HepG2 (cell line): ENCODE measurements around the gene C14orf119. TPM values are rescaled to one million over a fixed set of nuclear protein-coding genes. Genes with fewer than 3 reads are reported as not detected.

Experiments used
- ATAC-seq: fragments of 200-7000 bp; cut with Tn5 transposase; 3 replicates; pipeline ENCODE4 v1.9.1; 2020; ENCODE audit warnings: mild to moderate bottlenecking, moderate library complexity
- BruUV-seq: library from RNA; stranded (reverse); fragments of 400-500 nt; replicated peaks from 2 replicates; lab custom pipeline; 2021; lab: Mats Ljungman, UMichigan
- CTCF ChIA-PET: fragments of 300-600 bp; formaldehyde crosslinking; extraction: SDS; loops from one replicate; lab custom pipeline; 2021; ENCODE audit warnings: low total read pairs, inconsistent platforms, low intra/inter-chr PET ratio; lab: Yijun Ruan, JAX
- POLR2A ChIA-PET: fragments of 350-600 bp; sonication (Branson Sonifier 250); formaldehyde crosslinking; loops from one replicate; lab custom pipeline; 2020; ENCODE audit warnings: antibody characterized with exemption, inconsistent platforms; lab: Yijun Ruan, JAX
- DNase-seq: peaks from one replicate; pipeline ENCODE4 v3.0.0-alpha.2; 2015; ENCODE audit warnings: low spot score
- FAIRE-seq: peaks from 3 replicates; lab custom pipeline; 2011; peaks lifted over from hg19 to GRCh38; lab: Jason Lieb, UNC
- H2AFZ ChIP-seq: one replicate; pipeline ENCODE4 v1.6.1; 2011; ENCODE audit warnings: low read length, inconsistent platforms
- H3K27ac ChIP-seq: fragments of 300-600 bp; 3 replicates; pipeline ENCODE4 v1.8.0; 2011; ENCODE audit warnings: mixed run types, mild to moderate bottlenecking, mixed read lengths, low read length, inconsistent platforms; ENCODE audit not compliant: insufficient read depth; ENCODE audit errors: extremely low read length
- H3K27me3 ChIP-seq, 2 experiments: fragments of 200-600 bp in 1 of 2; 2 replicates in 1 of 2; 3 replicates in 1 of 2; pipeline versions ENCODE4 v1.6.0 to v1.8.0; 2011; ENCODE audit warnings: low read length in 2 of 2, mild to moderate bottlenecking in 2 of 2, moderate library complexity in 2 of 2, inconsistent platforms in 1 of 2; ENCODE audit not compliant: insufficient read depth in 2 of 2, control insufficient read depth in 1 of 2
- H3K36me3 ChIP-seq, 2 experiments: fragments of 200-600 bp in 1 of 2; replicated peaks in 1 of 2; 2 replicates in 1 of 2; 3 replicates in 1 of 2; pipeline versions ENCODE4 v1.5.1 to v1.8.0; 2011; ENCODE audit warnings: low read length in 2 of 2, inconsistent platforms in 1 of 2; ENCODE audit not compliant: insufficient read depth in 2 of 2, control insufficient read depth in 1 of 2
- H3K4me1 ChIP-seq: 2 replicates; pipeline ENCODE4 v1.5.1; 2012; ENCODE audit warnings: low read length, inconsistent platforms; ENCODE audit not compliant: insufficient read depth
- H3K4me2 ChIP-seq: 2 replicates; pipeline ENCODE4 v1.6.0; 2011; ENCODE audit warnings: low read depth, low read length, inconsistent platforms
- H3K4me3 ChIP-seq, 3 experiments: fragments of 200-600 bp in 1 of 3; sonication (generic), shearing (Covaris generic) in 1 of 3; replicated peaks in 1 of 3; 2 replicates each; pipeline ENCODE4 v1.5.1; 2011 to 2016; ENCODE audit warnings: low read length in 3 of 3, inconsistent platforms in 2 of 3, low read depth in 2 of 3, mild to moderate bottlenecking in 2 of 3, control low read depth in 1 of 3, mixed read lengths in 1 of 3; ENCODE audit not compliant: insufficient read depth in 1 of 3
- H3K79me2 ChIP-seq: one replicate; pipeline ENCODE4 v1.6.1; 2011; ENCODE audit warnings: low read length, inconsistent platforms; ENCODE audit not compliant: insufficient read depth
- H3K9ac ChIP-seq: 2 replicates; pipeline ENCODE4 v1.6.0; 2011; ENCODE audit warnings: mild to moderate bottlenecking, low read depth, low read length, inconsistent platforms; ENCODE audit not compliant: insufficient read depth
- H3K9me3 ChIP-seq: 2 replicates; pipeline ENCODE4 v1.5.1; 2012; ENCODE audit warnings: mild to moderate bottlenecking, low read length
- H4K20me1 ChIP-seq: 2 replicates; pipeline ENCODE4 v1.6.0; 2011; ENCODE audit warnings: inconsistent platforms, mild to moderate bottlenecking, low read length, moderate library complexity; ENCODE audit not compliant: insufficient read depth
- ARHGAP35 ChIP-seq: sonication (generic); formaldehyde crosslinking; IDR thresholded peaks from 2 replicates; pipeline ENCODE4 v1.9.0; 2022; ENCODE audit warnings: mild to moderate bottlenecking, inconsistent platforms, moderate library complexity, missing genetic modification reagents, borderline replicate concordance
- EED ChIP-seq: sonication (generic); formaldehyde crosslinking; IDR thresholded peaks from 2 replicates; pipeline ENCODE4 v1.5.0; 2020; ENCODE audit warnings: mild to moderate bottlenecking, missing genetic modification reagents
- HCFC1 ChIP-seq: fragments of 150-350 bp; IDR thresholded peaks from 2 replicates; pipeline ENCODE4 v1.6.1; 2014; ENCODE audit warnings: low read depth, low read length
- TBX2 ChIP-seq: sonication (generic); formaldehyde crosslinking; IDR thresholded peaks from 2 replicates; pipeline ENCODE4 v1.5.0; 2020; ENCODE audit warnings: missing genetic modification reagents, mild to moderate bottlenecking, borderline replicate concordance
- ZIK1 ChIP-seq: sonication (generic); formaldehyde crosslinking; IDR thresholded peaks from 2 replicates; pipeline ENCODE4 v1.5.0; 2020; ENCODE audit warnings: mild to moderate bottlenecking, low read depth, missing genetic modification reagents, borderline replicate concordance
- ZNF180 ChIP-seq: sonication (generic); formaldehyde crosslinking; IDR thresholded peaks from 2 replicates; pipeline ENCODE4 v1.4.0; 2020; ENCODE audit warnings: low read depth, missing genetic modification reagents, borderline replicate concordance
- ZNF281 ChIP-seq: sonication (generic); formaldehyde crosslinking; IDR thresholded peaks from 2 replicates; pipeline ENCODE4 v1.4.0; 2020; ENCODE audit warnings: missing genetic modification reagents, borderline replicate concordance
- ZNF605 ChIP-seq: sonication (generic); formaldehyde crosslinking; IDR thresholded peaks from 2 replicates; pipeline ENCODE4 v1.8.0; 2022; ENCODE audit warnings: mild to moderate bottlenecking, missing genetic modification reagents
- WGBS: methylation state at CpG from one replicate; pipeline ENCODE4 v1.1.6; 2017; ENCODE audit warnings: low lambda C conversion rate; 5-methylcytosine and 5-hydroxymethylcytosine counted together
- in situ Hi-C: cut with HindIII; loops from 2 replicates; pipeline ENCODE4 v1.10.0; 2017; ENCODE audit warnings: low pct_unique_long_range_greater_than_20kb; ENCODE audit not compliant: extremely low pct_ligation_motif_present
- intact Hi-C: fragments of 100-400 bp; cut with micrococcal nuclease; formaldehyde crosslinking; loops from one replicate; pipeline ENCODE4 v1.10.0; 2022; ENCODE audit not compliant: unreplicated experiment
- polyA plus RNA-seq, 8 experiments: library from polyadenylated mRNA; depleted of rRNA in 3 of 8; stranded (reverse) in 7 of 8; unstranded in 1 of 8; fragments of >200 nt; fragmentation: Illumina TruSeq in 4 of 8; extraction: Trizol in 4 of 8; gene quantifications; 2 replicates each; pipeline versions ENCODE4 v1.2.1 to v1.2.3, GENCODE V29; 2011 to 2016; ENCODE audit warnings: low read depth in 4 of 8, missing spikeins in 1 of 8, mixed read lengths in 1 of 8; ENCODE audit not compliant: insufficient read depth in 1 of 8
- total RNA-seq, 5 experiments: library from RNA; depleted of rRNA; stranded (reverse); fragments of >200 nt; fragmentation: Illumina TruSeq; extraction: Trizol; gene quantifications; 2 replicates each; pipeline ENCODE4 v1.2.3, GENCODE V29; 2016; ENCODE audit warnings: low read depth in 1 of 5

Gene C14orf119
- total and polyA plus RNA-seq, 2 of the 13 experiments (the other 11 are each of a cell fraction or from before 2014, with no cell fraction given): 117 to 206 TPM

- 40% methylated on average over 6 of the region's 6 CpGs for WGBS
Measured at GRCh38 chr14:23101213-23101970, 6.1 kb downstream of the C14orf119 start.

GRCh38 chr14:23101986-23102625, 6.8 kb downstream of the C14orf119 start:
- Histone ChIP-seq H2AFZ (no peak overlapping the region), H3K4me1 (peaks cover 47% of the 10 kb centered on the region), H3K9me3 (no peaks in the 10 kb centered on the region), H3K4me2 (no peak overlapping the region), H3K4me3 (no peak overlapping the region), H3K36me3 (peaks cover 12 to 21% of the 10 kb centered on the region in 2 experiments), H3K9ac (no peak overlapping the region), H3K27me3 (peaks cover 8 to 45% of the 10 kb centered on the region in 2 experiments), H3K79me2 (peaks cover 11% of the 10 kb centered on the region), H4K20me1 (no peaks in the 10 kb centered on the region; the same call in 1 of the 2 replicates), H3K27ac (no peak overlapping the region)
- CTCF ChIA-PET: no interaction called here
- in situ Hi-C loops (no loop called here), intact Hi-C loops (no loop called here)
- ATAC-seq: peak; percentile 2; the same call in 1 of the 3 replicates
- POLR2A ChIA-PET: interaction anchor here (0.8 kb wide), 1 partner anchor 95 kb away, joined by 3 read pairs; no protein-coding TSS in a partner anchor
- DNase-seq: no peak
- 45% methylated on average over 10 of the region's 10 CpGs for whole genome bisulfite sequencing
- BruUV-seq: no TSS peak
- no peak for FAIRE-seq
- no peak for TF ChIP-seq ZNF281 (CRISPR knock-in tag)

More at GRCh38 chr14:23101213-23101970, 6.1 kb downstream of the C14orf119 start:
- POLR2A ChIA-PET: interaction anchor here (0.8 kb wide), 1 partner anchor 94 kb away, joined by 3 read pairs; no protein-coding TSS in a partner anchor
- Histone ChIP-seq H4K20me1 (no peaks in the 10 kb centered on the region; the same call in 1 of the 2 replicates), H3K27ac (no peak overlapping the region), H2AFZ (no peak overlapping the region), H3K9ac (no peak overlapping the region), H3K27me3 (peaks cover 8 to 45% of the 10 kb centered on the region in 2 experiments), H3K79me2 (peaks cover 19% of the 10 kb centered on the region), H3K36me3 (peaks cover 12 to 24% of the 10 kb centered on the region in 2 experiments), H3K4me3 (no peak overlapping the region), H3K4me2 (no peak overlapping the region), H3K4me1 (peaks cover 47% of the 10 kb centered on the region), H3K9me3 (no peaks in the 10 kb centered on the region)
- BruUV-seq: no TSS peak
- no peak for DNase-seq
- in situ Hi-C loops: no loop called here
- CTCF ChIA-PET: no interaction called here
- intact Hi-C loops: no loop called here
- peak; percentile 3; the same call in 2 of the 3 replicates for ATAC-seq
- no peak for FAIRE-seq
- TF ChIP-seq EED (CRISPR knock-in tag): 0 out of 2 replicates have a peak, but pooled peaks have one; percentile 25
- no peak for TF ChIP-seq ZNF180 (CRISPR knock-in tag)
- 0 out of 2 replicates have a peak, but pooled peaks have one; percentile 18 for TF ChIP-seq TBX2 (CRISPR knock-in tag)
- TF ChIP-seq ZNF605 (CRISPR knock-in tag): 0 out of 2 replicates have a peak, but pooled peaks have one; percentile 36
- TF ChIP-seq HCFC1: 0 out of 2 replicates have a peak, but pooled peaks have one; percentile 7
- TF ChIP-seq ARHGAP35 (CRISPR knock-in tag): no peak
- 0 out of 2 replicates have a peak, but pooled peaks have one; percentile 52 for TF ChIP-seq ZIK1 (CRISPR knock-in tag)
